Caco-2 (cell line): ENCODE measurements around the gene GASK1A. TPM values are rescaled to one million over a fixed set of nuclear protein-coding genes. Genes with fewer than 3 reads are reported as not detected.

Source experiments
- BruUV-seq: library from RNA; stranded (reverse); fragments of 400-500 nt; replicated peaks from 2 replicates; lab custom pipeline; 2021; lab: Mats Ljungman, UMichigan
- CTCF ChIA-PET: fragments of 300-600 bp; sonication (Branson Sonifier 250); formaldehyde crosslinking; loops from one replicate; lab custom pipeline; 2022; ENCODE audit warnings: antibody characterized with exemption; lab: Charles Lee
- POLR2A ChIA-PET: fragments of 300-600 bp; sonication (Branson Sonifier 250); formaldehyde crosslinking; loops from one replicate; lab custom pipeline; 2022; ENCODE audit warnings: antibody characterized with exemption; lab: Charles Lee
- DNase-seq, 2 experiments: peaks; one replicate each; pipeline versions ENCODE4 v3.0.0 to v3.0.0-alpha.2; 2020 to 2022
- H3K27me3 ChIP-seq: replicated peaks from 2 replicates; pipeline ENCODE4 v1.6.0; 2011; ENCODE audit warnings: low read length; ENCODE audit not compliant: control insufficient read depth, insufficient read depth
- H3K36me3 ChIP-seq: 2 replicates; pipeline ENCODE4 v1.5.1; 2011; ENCODE audit warnings: low read length; ENCODE audit not compliant: control insufficient read depth, insufficient read depth
- H3K4me1 ChIP-seq: fragments of 250-450 bp; sonication (Bioruptor Pico); 2 replicates; pipeline ENCODE4 v1.5.1; 2020; ENCODE audit warnings: mild to moderate bottlenecking
- H3K4me3 ChIP-seq: 2 replicates; pipeline ENCODE4 v1.5.1; 2011; ENCODE audit warnings: low read depth, mild to moderate bottlenecking, control low read depth, low read length
- H3K9me3 ChIP-seq: fragments of 250-450 bp; sonication (Bioruptor Pico); 2 replicates; pipeline ENCODE4 v1.5.1; 2020; ENCODE audit warnings: mild to moderate bottlenecking, moderate library complexity
- H3K27ac Mint-ChIP-seq: one replicate; pipeline ENCODE4 v1.8.0; 2022; ENCODE audit warnings: mixed read lengths; ENCODE audit not compliant: unreplicated experiment
- H3K27me3 Mint-ChIP-seq: one replicate; pipeline ENCODE4 v1.8.0; 2022; ENCODE audit warnings: mixed read lengths; ENCODE audit not compliant: insufficient read depth, unreplicated experiment
- H3K36me3 Mint-ChIP-seq: one replicate; pipeline ENCODE4 v1.8.0; 2022; ENCODE audit warnings: mild to moderate bottlenecking, mixed read lengths; ENCODE audit not compliant: insufficient read depth, unreplicated experiment
- H3K4me1 Mint-ChIP-seq: one replicate; pipeline ENCODE4 v1.8.0; 2022; ENCODE audit warnings: low read depth, mixed read lengths; ENCODE audit not compliant: unreplicated experiment
- H3K4me3 Mint-ChIP-seq: one replicate; pipeline ENCODE4 v1.8.0; 2022; ENCODE audit warnings: mild to moderate bottlenecking, moderate library complexity, mixed read lengths; ENCODE audit not compliant: unreplicated experiment
- H3K9me3 Mint-ChIP-seq: one replicate; pipeline ENCODE4 v1.8.0; 2022; ENCODE audit warnings: mixed read lengths; ENCODE audit not compliant: unreplicated experiment
- CTCF ChIP-seq, 2 experiments: fragments of 200-600 bp in 1 of 2; IDR thresholded peaks; 1 replicate in 1 of 2; 2 replicates in 1 of 2; pipeline versions ENCODE4 v1.5.1 to v1.8.0; 2011 to 2022; ENCODE audit warnings: antibody characterized with exemption in 1 of 2, control low read depth in 1 of 2, inconsistent platforms in 1 of 2, low read depth in 1 of 2, low read length in 1 of 2, mild to moderate bottlenecking in 1 of 2, moderate library complexity in 1 of 2; ENCODE audit not compliant: insufficient read depth in 1 of 2, severe bottlenecking in 1 of 2, unreplicated experiment in 1 of 2
- intact Hi-C: fragments of 100-400 bp; cut with micrococcal nuclease; formaldehyde crosslinking; loops from one replicate; pipeline ENCODE4 v1.10.0; 2022; ENCODE audit not compliant: unreplicated experiment
- total RNA-seq: library from RNA; stranded (reverse); gene quantifications from 2 replicates; pipeline ENCODE4 v1.2.3, GENCODE V29; 2022

Gene GASK1A
- total RNA-seq, 1 experiment from 2014 or later = 0.16 TPM

GRCh38 chr3:43091481-43091880 is 112.4 kb downstream of the GASK1A start:
- Mint-ChIP-seq H3K27ac (no peak overlapping the region), H3K4me1 (peaks cover 6% of the 10 kb centered on the region), H3K9me3 (no peaks in the 10 kb centered on the region), H3K27me3 (no peaks in the 10 kb centered on the region), H3K36me3 (no peaks in the 10 kb centered on the region), H3K4me3 (no peak overlapping the region)
- TF ChIP-seq CTCF (IDR thresholded peaks at IDR 0.05; ENCODE audit: insufficient read depth in 1 of 2, low read depth in 1 of 2, low read length in 1 of 2, severe bottlenecking in 1 of 2, unreplicated experiment in 1 of 2) = no peak
- Histone ChIP-seq H3K4me3 (no peak overlapping the region), H3K36me3 (no peaks in the 10 kb centered on the region), H3K9me3 (no peaks in the 10 kb centered on the region), H3K4me1 (0 out of 2 replicates have a peak, but pooled peaks cover 4% of the 10 kb centered on the region), H3K27me3 (no peaks in the 10 kb centered on the region)
- ChIA-PET POLR2A (no interaction called here), CTCF (interaction anchor here (0.7 kb wide), 1 partner anchor 11 kb away, joined by 3 read pairs; no protein-coding TSS in a partner anchor)
- intact Hi-C loops = no loop called here
- no TSS peak for BruUV-seq
- no peak for DNase-seq

- POLR2A ChIA-PET = no interaction called here
- H3K9me3 ChIP-seq = no peaks in the 10 kb centered on the region
- H3K36me3 Mint-ChIP-seq = no peaks in the 10 kb centered on the region
- no peaks in the 10 kb centered on the region for H3K27me3 Mint-ChIP-seq
- no peak overlapping the region for H3K4me3 ChIP-seq
- CTCF ChIA-PET = no interaction called here
- no peak for TF ChIP-seq CTCF (IDR thresholded peaks at IDR 0.05; ENCODE audit: insufficient read depth in 1 of 2, low read depth in 1 of 2, low read length in 1 of 2, severe bottlenecking in 1 of 2, unreplicated experiment in 1 of 2)
- no peaks in the 10 kb centered on the region for H3K4me1 Mint-ChIP-seq
- H3K27me3 ChIP-seq = no peaks in the 10 kb centered on the region
- H3K36me3 ChIP-seq = no peaks in the 10 kb centered on the region
- intact Hi-C loops = no loop called here
- no peak for DNase-seq
- H3K27ac Mint-ChIP-seq = no peak overlapping the region
- no peaks in the 10 kb centered on the region for H3K4me1 ChIP-seq
- H3K9me3 Mint-ChIP-seq = no peaks in the 10 kb centered on the region
- no TSS peak for BruUV-seq
- H3K4me3 Mint-ChIP-seq = no peak overlapping the region
Observed at GRCh38 chr3:43093006-43093405, 113.9 kb downstream of the GASK1A start.

- H3K27me3 ChIP-seq = no peaks in the 10 kb centered on the region
- Mint-ChIP-seq H3K9me3 (no peaks in the 10 kb centered on the region), H3K4me1 (no peaks in the 10 kb centered on the region), H3K27ac (no peak overlapping the region), H3K27me3 (no peaks in the 10 kb centered on the region), H3K4me3 (no peak overlapping the region), H3K36me3 (no peaks in the 10 kb centered on the region)
- no peaks in the 10 kb centered on the region for H3K36me3 ChIP-seq
- no peaks in the 10 kb centered on the region for H3K9me3 ChIP-seq
- intact Hi-C loops = no loop called here
- ChIA-PET POLR2A (no interaction called here), CTCF (no interaction called here)
- no TSS peak for BruUV-seq
- no peak for DNase-seq
- H3K4me1 ChIP-seq = no peaks in the 10 kb centered on the region
- no peak for TF ChIP-seq CTCF (IDR thresholded peaks at IDR 0.05; ENCODE audit: insufficient read depth in 1 of 2, low read depth in 1 of 2, low read length in 1 of 2, severe bottlenecking in 1 of 2, unreplicated experiment in 1 of 2)
- no peak overlapping the region for H3K4me3 ChIP-seq
Observed at GRCh38 chr3:43093974-43094373, 114.9 kb downstream of the GASK1A start.
